Measurements from ENCODE around the gene USHBP1.

The USHBP1 gene

DNA sequence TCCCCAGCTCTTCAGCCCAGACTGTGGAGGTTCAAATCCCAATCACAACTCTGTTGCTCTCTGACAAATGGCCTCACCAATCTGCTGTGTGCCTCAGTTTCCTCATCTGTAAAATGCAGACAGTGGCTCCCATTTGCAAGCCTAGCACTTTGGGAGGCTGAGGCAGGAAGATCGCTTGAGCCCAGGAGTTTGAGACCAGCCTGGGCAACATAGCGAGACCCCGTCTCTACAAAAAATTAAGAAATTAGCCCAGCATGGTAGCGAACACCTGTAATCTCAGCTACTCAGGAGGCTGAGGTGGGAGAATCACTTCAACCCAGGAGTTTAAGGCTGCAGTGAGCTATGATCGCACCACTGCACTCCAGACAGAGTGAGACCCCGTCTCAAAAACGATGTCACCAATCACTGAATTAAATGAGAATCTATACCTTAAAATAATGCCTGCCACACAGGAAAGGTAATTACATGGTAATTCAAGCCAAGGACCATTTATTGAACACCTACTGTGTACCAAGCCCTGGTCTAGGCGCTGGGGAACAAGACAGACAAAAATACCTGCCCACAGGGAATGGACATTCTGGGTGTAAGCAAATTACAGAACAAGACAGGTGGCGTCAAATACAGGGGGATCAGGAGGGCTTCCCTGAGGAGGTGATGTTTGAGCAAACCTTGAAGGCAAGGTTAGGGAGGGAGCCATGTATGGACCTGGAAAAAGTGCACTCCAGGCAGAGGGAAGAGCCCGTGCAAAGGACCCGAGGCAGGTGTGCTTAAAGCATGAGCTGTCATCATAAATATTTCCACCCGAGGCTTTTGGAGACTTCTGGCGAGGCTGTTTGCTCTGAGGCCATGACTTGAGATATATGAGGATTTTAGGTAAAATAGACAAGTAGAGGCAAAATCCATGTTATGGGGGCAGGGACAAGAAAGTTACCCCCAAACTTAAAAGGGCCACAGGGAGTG is 26.5 kb downstream of the USHBP1 start:
- DNase-seq: no peak

DNA sequence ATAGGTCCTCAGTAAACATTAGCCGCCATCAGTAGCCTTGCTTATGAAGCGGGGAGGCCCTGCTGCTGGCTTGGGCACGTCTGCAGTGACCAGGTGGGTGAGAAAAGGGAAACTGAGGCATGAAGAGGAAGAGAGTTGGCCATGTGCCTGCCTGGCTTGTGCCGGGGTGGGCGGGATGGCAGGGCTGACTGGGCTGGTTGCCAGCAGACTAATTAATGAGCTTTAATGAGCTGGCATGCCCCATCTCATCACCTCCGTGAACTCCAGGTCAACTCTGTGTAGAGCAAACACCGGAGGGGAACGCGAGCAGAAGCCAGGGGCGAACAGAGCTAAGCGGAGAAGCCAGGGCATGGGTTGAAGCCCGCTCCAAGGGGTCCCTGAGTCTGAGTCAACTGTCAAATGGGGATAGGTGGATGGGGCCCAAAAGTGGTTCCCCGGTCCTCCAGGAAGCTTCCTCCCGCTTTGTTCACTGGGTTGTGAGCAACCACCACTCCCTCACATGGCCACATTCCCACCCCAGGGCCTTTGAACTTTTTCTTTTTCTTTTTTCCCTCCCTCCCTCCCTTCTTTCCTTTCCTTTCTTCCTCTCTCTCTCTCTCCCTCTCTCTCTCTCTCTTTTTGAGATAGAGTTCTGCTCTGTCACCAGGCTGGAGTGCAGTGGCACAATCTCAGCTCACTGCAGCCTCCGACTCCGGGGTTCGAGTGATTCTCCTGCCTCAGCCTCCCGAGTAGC is 27.6 kb downstream of the USHBP1 start:
- no peak for DNase-seq

DNA sequence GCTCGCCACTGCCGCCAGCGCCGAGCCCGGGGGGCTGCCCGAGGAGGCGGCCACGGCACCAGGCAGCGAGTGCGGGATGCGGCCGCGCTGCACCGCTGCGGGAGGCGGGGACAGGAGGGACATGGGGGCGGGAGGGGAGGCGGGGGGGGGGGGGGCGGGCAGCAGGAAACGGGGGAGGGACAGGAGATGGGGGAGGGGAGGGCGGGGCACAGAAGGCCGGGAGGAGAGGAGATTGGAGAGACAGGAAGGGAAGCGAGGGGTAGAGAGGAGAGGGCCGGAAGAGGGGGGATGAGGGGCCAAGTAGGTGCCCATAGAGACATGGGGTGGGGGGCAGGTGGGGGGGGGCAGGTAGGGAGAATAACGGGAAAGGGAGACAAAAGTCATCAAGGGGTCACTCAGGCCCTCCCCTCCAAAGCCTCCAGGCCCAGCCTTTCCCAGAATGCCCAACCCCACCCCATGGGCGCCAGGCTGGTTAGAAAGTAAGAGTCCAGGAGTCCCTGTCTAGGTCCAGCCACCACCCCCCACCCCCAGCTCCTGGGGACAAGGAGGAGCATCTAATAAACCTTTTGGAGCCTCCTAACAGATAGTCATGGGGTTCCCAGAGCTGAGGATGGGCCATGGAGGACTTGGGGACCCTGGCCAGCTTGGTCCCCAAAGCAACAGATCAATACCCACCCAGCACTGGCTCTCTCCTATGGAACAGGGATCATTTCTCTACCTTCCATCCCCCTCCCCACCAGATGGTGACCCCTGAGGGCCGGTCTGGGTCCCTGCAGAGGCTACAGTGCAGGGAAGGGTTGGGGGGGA is 28.4 kb downstream of the USHBP1 start:
- DNase-seq: no peak

DNA sequence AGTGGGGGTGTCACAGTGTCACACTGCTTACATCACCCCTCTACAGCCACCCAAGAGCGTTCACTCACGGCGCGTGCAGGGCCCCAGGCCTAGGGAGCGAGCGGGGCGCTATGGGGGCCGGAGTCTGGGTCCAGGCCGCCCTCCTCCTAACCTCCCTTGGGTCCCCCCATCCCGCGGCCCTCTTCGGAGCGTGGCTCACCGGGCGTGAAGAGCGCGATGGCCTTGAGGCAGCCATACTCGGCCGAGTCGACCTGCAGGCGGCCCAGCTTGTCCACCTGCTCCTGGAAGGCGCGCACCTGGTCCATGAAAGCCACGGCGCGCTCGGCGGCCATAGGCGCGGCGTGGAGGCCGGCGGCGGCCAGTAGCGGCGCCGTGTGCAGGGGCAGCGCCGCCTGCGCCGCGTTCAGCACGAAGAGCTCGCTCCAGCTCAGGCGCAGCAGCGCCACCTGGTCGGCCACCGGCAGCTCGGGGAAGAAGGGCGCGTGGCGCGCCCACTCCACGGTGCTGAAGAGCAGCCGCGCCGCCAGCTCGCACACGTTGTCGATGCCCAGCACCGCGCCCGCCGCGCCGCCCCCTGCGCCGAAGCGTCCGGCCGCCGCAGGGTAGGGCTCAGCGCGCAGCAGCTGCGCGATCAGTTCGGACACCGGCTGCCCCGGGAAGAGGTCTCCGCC is 29.1 kb downstream of the USHBP1 start:
- DNase-seq: peak; percentile 80

DNA sequence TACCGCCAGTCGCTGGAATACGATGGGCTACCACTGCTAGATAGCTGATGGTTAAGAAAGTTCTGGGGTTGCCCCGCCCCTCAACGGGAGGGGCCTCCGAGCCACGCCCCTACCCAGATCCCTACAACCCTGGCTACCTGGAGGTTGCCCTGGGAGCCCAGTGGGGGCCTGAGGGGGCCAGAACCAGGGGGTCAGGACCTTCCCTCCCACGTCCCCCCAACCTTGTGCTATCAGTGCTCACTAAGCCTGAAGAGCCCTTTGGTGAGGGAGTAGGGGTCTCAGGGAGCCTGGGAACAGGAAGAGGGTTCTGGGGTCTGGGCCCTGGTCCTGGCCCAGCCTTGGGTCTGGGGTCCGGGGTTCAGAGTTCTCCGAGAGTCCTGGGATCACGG is 29.6 kb downstream of the USHBP1 start:
- DNase-seq: peak; percentile 73

DNA sequence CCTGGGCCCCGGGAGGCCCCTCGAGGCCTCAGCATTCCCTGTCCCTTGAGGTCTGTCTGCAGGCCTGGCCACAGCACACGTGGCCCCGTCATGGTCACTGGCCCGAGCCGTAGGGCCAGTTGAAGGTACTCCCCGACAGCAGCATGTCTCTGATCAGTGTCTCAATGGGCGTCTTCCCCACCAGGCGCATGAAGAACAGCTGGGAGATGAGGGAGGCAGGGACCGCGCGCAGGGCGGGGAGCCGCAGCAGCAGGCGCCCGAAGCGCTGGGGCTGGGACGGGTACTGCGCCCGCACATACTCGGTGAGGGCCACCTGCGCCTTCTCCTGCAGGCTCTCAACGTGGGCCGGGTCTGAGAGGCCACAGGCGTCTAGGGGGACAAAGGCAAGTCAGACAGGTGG is 32.3 kb downstream of the USHBP1 start:
- no peak for DNase-seq

DNA sequence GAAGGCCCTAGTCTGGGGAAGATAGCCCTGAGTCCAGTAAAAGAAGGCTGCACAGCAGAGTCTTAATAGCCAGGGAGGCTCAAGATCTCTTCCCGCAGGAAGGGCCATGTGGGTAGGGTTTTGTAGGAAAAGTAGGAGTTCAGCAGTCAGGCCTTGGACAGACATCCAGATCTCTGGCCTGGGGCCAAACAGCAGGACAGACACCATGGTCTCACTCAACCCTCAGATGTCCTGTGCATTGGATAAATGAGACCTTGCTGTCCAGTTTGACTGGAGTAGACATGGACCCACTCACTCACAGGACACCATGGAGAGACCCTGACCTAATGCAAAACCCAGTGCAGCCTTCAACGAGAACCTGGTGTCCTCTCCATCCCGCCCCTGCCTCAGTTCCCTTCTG is 34.7 kb downstream of the USHBP1 start:
- DNase-seq: no peak

DNA sequence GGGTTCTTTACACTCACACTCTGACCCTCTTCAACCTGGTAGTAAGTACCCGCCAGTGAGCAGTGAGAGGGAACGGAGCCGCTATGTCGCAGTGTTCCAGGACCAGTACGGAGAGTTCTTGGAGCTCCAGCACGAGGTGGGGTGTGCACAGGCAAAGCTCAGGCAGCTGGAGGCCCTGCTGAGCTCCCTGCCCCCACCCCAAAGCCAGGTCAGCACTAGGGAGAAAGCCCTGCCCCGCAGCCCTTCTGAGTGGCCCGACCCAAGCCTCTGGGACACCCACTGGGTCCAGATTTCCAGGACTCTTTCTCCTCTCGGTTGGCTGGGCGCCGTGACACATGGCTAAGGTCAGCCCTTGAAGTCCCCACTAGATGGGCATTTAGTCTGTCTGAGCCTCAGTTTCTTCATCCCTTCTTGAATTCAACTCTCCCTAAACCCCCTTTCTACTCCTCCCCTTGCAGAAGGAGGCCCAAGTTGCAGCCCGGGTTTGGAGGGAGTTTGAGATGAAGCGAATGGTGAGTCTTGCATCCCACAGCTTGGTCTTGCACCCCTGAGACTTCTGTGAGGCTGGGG is 36.7 kb downstream of the USHBP1 start:
- DNase-seq: no peak

DNA sequence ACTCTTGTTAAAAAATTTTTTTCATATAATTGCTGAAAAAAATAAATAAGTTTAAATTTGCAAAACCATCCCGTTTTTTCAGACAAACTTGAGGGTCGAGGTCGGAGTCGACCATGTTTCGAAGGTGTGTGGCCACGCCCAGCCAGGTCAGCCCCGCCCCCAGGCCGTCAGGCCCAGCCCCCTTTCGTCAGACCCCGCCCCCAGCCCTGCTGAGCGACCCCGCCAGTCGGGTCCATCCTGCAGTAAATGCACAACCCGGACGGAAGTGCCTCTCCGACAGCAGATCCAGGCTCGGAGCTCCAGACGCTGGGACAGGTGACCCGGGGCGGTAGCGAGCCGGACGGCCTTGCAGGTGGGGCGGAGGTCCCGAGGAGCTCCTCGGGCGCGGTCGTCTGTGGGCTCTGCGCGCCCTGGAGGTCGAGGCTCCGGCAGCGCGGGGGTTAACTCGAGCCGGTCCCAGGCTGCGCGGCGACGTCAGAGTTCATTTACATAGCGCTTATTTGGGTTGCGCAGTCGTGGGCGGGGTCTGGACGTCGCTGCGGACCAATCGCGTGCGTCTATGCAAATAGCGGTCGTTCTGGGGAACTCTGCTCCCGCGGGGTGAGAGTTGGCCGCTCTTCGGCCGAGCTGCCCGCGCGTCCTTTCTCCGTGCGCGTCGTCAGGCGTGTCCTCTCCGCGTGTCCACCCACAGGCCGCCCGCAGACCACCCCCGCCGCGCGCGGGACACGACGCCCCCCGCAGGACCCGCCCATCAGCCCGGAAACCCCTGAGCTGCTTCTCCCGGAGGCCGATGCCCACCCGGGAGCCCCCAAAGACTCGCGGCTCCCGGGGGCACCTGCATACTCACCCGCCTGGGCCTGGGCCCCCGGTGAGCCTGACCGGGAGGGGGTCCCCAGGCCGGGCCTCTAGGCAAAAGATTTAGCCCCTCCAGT is 38.3 kb downstream of the USHBP1 start, which contains the start of gene OCEL1:
TSS of gene OCEL1 (plus strand) at position 225 of the 932 bp plus-strand sequence. CDS start at position 247, 22 bp downstream.
- peak; percentile 97 for DNase-seq

DNA sequence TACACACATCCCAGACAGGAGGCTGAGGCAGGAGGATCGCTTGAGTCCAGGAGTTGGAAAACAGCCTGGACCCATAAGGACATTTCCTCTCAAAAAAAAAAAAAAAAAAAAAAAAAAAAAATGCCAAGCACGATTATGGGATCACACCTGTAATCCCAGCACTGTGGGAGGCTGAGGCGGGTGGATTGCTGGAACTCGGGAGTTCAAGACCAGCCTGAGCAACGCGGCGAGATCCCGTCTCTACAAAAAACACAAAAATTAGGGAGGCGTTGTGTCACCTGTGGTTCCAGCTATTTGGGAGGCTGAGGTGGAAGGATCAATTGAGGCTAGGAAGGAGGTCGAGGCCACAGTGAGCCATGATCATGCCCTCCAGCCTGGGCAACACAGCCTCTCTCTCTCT is 39.5 kb downstream of the USHBP1 start:
- no peak for DNase-seq

DNA sequence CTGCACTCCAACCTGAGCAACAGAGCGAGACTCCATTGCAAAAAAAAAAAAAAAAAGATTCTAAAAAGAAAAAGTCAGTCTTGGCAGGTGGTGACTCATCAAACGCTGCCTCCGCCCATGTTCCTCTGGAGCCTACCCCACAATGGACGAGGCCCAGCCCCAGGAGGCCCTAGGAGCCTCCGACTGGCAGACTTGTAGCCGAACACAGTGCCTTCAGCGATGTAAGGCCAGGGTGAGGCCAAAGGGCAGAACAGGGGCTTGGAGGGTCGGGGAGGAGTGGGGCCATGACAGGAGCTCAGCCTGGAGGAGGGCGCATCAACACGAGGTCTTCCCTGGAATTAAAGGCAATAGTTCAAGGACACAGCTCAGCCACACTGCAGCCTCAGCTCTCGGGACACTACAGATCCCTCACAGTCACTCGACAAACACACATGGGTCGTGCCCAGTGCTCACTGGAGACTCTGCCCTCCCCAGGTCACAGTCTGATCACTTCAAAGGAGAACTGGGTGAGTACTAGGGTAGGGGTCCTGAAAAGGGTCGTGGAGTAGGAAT is 44.3 kb downstream of the USHBP1 start:
- DNase-seq: peak; percentile 16

DNA sequence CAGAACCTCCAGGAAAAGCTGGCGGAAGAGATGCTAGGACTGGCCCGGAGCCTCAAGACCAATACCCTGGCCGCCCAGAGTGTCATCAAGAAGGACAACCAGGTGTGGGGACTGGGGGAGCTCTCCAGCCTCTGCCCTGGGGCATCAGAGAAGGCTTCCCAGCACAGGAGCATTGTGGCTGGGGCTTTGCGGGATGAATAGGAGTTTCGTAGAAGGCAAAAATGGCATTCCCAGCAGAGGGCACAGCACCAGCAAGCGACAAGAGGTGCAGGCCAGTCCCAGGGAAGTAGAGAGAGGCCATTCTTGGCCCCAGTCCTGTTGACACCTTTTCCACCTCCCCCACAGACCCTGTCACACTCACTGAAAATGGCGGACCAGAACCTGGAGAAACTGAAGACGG is 45.3 kb downstream of the USHBP1 start:
- DNase-seq: no peak

DNA sequence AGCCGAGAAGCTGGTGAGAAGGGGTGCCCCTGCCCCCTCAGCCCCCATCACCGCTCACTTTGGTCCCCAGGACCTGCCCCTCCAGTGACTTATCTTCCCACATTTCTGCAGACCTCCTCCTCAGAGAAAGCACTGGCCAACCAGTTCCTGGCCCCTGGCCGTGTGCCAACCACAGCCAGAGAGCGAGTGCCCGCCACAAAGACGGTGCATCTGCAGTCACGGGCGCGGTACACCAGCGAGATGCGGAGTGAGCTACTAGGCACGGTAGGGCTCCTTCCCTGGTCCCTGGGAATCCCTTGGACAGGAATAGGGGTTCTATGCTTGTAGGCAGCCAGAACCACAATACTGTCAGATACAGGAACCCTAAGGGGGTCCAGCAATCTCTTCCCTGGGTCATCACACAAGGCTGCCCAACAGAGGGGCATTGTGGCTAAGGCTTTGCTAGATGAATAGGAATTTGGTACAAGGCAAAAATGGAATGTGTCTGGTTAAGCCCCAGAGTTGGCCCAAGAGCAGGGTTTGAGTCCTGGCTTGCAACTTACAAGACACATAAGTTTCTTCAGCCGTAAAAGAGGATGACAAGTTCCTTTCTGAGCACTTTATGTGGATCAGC is 48.4 kb downstream of the USHBP1 start:
- DNase-seq: no peak

DNA sequence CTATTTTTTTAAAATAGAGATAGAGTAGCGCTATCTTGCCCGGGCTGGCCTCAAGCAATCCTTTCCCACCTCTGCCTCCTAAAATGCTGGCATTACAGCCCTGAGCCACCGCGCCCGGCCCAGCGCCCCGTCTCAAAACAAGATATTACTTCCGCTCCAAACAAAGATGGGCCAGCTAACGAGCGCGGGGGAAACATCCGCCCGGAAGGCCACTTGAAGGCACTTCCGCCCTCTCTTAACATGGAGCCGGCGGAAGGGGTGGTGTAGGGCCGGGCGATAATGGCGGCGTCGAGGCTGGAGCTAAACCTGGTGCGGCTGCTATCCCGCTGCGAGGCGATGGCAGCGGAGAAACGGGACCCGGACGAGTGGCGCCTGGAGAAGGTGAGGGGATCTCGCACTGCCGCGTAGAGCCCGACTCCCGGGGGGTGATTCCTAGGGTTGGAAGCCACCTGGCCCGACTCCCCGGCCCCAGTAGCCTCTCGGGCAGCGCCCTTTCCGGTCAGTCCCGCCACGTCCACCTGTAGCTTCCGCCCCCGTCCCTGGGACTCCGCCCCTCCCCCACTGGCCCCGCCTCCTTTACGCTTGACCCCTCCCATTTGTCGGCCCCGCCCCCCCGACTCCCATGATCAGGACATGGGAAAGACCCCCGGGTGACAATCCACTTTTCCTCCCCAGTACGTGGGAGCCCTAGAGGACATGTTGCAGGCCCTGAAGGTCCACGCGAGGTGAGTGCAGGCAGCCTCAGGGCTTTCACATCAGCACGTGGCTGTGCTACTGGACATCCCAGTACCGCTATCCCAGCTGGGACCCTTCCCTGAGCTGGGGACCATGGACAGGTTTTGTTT is 49.2 kb downstream of the USHBP1 start, which contains the start of gene USE1:
TSS of gene USE1 (plus strand) at position 231 of the 845 bp plus-strand sequence. CDS start at position 280, 49 bp downstream.
- DNase-seq: peak; percentile 87

DNA sequence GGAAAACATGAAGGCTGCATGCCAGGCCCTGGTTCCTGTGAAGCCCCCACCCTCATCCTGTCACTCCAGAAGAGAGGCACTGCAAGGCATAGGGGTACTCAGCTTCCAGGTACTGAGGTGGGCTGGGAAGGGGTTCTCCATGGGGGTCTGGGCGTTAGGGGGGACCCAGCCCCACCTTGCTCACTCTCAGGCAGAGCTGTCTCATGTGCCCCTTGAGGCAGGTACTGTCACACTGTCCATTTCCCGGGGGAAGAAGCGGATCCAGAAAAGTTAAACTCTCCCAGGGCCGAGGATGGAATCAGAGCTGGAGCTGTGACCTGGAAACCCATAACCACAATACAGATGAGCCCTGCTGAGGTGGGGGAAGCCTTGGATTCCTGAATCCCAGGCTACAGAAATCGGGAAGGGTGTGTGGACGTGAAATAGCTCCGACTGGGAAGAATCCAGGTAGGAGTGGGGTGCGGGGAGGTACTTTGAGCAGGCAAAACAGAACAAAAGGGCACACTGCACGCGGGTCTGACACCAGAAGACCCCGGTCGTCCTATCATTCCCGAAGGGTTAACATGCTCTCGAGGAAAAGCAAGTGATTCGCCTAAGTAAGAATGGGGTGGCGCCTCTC is 49.9 kb downstream of the USHBP1 start:
- DNase-seq: no peak

DNA sequence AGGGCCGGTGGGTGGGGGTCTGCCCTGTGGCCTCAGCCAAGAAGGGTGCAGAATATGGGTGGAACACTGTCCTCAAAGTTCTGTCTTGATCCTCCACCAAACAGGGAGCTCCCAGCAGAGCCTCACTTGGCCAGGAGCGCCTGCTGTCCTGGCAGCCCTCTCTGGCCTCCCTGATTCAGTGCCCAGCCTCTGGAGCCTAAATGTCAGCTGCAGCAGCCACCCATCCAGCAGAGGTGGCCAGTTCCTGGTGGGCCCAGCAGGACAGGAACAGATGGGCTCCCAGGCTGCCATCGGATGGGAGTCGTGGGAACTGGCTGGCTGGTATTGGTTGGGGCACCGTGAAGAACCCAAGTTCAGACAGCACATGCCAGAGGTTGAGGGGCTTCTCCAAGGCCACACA is 51.2 kb downstream of the USHBP1 start:
- DNase-seq: no peak

DNA sequence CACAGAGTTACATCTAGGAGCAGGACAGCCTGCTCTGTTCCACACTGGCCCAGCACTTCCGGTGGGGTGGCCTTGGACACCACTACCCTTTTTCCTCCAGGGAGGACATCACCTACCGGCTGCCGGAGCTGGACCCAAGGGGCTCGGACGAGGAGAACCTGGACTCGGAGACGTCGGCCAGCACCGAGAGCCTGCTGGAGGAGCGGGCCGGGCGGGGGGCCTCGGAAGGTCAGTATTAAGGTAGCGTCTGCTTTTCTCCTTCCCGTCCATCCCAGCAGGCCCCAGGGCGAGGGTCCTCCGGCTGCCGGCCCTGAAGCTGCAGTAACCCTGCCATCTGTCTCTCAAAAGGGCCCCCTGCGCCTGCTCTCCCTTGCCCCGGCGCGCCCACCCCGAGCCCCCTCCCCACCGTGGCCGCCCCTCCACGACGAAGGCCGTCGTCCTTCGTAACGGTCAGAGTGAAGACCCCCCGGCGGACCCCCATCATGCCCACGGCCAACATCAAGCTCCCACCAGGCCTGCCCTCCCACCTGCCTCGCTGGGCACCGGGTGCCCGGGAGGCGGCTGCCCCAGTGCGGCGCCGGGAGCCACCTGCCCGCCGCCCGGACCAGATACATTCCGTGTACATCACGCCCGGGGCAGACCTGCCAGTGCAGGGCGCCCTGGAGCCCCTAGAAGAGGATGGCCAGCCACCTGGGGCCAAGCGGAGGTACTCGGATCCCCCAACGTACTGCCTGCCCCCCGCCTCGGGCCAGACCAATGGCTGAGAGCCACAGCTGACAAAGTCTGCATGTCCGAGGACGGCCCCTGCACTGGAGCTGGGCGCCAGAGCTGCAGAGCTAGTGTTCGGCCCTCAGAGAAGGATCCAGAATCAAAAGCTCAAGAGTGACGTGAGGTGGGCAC is 52.7 kb downstream of the USHBP1 start:
- no peak for DNase-seq

DNA sequence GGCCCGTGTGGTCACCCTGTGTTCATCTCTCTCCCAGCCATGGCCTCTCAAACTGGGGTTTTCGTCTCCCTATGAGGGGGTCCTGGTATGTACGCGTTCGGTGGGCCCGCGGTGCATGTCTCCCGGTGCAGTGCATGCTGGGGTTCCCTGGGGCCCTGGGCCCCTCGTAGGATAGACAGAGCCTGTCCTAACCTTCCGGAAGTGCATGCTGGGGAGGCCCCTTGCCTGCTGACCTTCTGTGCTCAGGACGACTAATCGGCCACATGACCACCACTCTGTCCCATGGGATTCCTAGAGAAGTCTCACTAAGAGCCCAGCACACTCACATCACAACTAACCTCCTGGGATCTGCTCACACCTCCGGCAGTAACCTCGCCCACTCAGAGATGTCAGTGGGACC is 54.2 kb downstream of the USHBP1 start:
- DNase-seq: no peak
